GM18517 (cell line): ENCODE results near the gene ST3GAL3.

Source experiments
- ATAC-seq: cut with Tn5 transposase; IDR thresholded peaks from one replicate; pipeline ENCODE4 v1.9.1; 2021; ENCODE audit warnings: mild to moderate bottlenecking, moderate library complexity; ENCODE audit not compliant: unreplicated experiment

Gene ST3GAL3

GRCh38 chr1:43908226-43908625 is 200.9 kb downstream of the ST3GAL3 start:
- ATAC-seq, result no peak

GRCh38 chr1:43908858-43909257 is 201.5 kb downstream of the ST3GAL3 start:
- ATAC-seq, result no peak

- ATAC-seq, result no peak
These were observed 203.0 kb downstream of the ST3GAL3 start for GRCh38 chr1:43910343-43910742.

- no peak for ATAC-seq
These were observed 205.3 kb downstream of the ST3GAL3 start for GRCh38 chr1:43912607-43913006.

GRCh38 chr1:43913051-43913501 is 205.7 kb downstream of the ST3GAL3 start:
- no peak for ATAC-seq

GRCh38 chr1:43913666-43914360 is 206.5 kb downstream of the ST3GAL3 start:
- ATAC-seq, result no peak

GRCh38 chr1:43914576-43915525 is 207.5 kb downstream of the ST3GAL3 start:
- ATAC-seq, result no peak

GRCh38 chr1:43919906-43920305 is 212.6 kb downstream of the ST3GAL3 start:
- ATAC-seq, result no peak

GRCh38 chr1:43921022-43921421 is 213.7 kb downstream of the ST3GAL3 start:
- ATAC-seq, result no peak

GRCh38 chr1:43924516-43924915 is 217.2 kb downstream of the ST3GAL3 start:
- no peak for ATAC-seq

GRCh38 chr1:43925846-43926245 is 218.5 kb downstream of the ST3GAL3 start:
- no peak for ATAC-seq

GRCh38 chr1:43930168-43930948 is 223.0 kb downstream of the ST3GAL3 start:
- no peak for ATAC-seq

GRCh38 chr1:43930949-43931275 is 223.6 kb downstream of the ST3GAL3 start:
- ATAC-seq, result no peak

- no peak for ATAC-seq
These were observed 224.7 kb downstream of the ST3GAL3 start for GRCh38 chr1:43931711-43932660.

- ATAC-seq, result no peak
These were observed 225.6 kb downstream of the ST3GAL3 start for GRCh38 chr1:43932786-43933385.

GRCh38 chr1:43933386-43934100 is 226.2 kb downstream of the ST3GAL3 start, which contains the start of gene ARTN:
Gene ARTN (plus strand): TSS chr1:43933801. CDS start chr1:43935657, 1,856 bp downstream.
- no peak for ATAC-seq

- no peak for ATAC-seq
These were observed 227.0 kb downstream of the ST3GAL3 start for GRCh38 chr1:43934101-43934985.

- ATAC-seq, result no peak
These were observed 227.6 kb downstream of the ST3GAL3 start for GRCh38 chr1:43934986-43935324.
